Measurements from ENCODE around the gene IFNL1.

Gene IFNL1

DNA sequence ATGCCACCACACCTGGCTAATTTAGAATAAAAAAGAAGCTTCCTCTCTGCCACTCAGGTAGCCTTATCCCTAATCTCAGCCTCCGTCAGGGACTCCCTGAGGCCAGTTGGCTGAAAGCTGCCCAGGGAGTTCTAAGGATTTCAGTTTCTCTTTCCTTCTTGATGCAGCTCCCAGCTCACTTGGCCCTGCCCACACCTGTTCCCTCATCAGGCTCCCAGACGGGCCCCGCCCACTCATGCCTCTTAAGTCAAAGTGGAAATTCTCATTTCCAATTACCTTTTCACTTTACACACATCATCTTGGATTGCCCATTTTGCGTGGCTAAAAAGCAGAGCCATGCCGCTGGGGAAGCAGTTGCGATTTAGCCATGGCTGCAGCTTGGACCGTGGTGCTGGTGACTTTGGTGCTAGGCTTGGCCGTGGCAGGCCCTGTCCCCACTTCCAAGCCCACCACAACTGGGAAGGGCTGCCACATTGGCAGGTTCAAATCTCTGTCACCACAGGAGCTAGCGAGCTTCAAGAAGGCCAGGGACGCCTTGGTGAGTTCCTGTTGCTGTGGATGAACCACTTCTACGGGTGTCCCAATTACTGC is at the start of gene IFNL1:
Gene IFNL1 (plus strand): TSS at position 353 of the 591 bp plus-strand sequence. CDS start 15 bp downstream, at position 368.
- TF ChIP-seq, protein P1, sequence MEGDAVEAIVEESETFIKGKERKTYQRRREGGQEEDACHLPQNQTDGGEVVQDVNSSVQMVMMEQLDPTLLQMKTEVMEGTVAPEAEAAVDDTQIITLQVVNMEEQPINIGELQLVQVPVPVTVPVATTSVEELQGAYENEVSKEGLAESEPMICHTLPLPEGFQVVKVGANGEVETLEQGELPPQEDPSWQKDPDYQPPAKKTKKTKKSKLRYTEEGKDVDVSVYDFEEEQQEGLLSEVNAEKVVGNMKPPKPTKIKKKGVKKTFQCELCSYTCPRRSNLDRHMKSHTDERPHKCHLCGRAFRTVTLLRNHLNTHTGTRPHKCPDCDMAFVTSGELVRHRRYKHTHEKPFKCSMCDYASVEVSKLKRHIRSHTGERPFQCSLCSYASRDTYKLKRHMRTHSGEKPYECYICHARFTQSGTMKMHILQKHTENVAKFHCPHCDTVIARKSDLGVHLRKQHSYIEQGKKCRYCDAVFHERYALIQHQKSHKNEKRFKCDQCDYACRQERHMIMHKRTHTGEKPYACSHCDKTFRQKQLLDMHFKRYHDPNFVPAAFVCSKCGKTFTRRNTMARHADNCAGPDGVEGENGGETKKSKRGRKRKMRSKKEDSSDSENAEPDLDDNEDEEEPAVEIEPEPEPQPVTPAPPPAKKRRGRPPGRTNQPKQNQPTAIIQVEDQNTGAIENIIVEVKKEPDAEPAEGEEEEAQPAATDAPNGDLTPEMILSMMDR (IDR thresholded peaks at IDR 0.05; ENCODE audit: borderline replicate concordance, insufficient read depth, low read depth, low read length) = no peak
- no peak within 1 kb of the TSS for H3K4me3 ChIP-seq (ENCODE audit: low read depth, low read length)

DNA sequence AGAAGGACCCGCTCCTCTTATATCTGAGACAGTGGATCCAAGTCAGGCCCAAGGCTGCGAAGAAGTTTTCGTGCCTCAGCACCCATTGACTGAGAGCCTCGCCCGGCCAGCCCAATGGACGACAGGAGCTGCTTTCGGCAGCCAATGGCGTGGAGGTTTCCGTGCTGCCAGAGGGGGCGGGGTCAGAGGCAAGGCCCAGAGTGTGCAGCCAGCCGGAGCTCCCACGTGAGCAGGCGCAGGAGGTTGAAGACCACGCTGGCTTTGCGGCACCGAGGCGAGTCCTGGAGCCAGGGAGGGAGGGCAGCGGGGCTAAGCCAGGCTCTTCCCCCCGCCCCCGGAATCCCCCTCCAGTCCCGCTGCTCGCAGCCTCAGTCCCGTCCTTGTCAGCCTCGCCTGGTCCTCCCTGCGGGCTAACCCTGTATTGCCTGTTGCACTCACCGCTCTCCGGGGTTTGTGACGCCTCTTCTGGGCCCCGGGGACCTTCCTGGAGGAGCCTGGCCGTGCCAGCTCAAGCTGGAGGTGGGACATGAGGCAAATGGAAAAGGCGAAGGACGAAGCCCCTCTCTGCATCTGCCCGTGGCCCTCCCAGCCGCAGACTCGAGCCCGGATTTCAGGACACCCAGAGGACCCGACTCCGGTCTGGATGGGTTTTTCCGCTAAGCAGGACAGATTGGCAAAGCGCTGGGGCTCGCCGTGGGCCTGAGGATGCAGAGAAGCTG is 49.1 kb upstream of the IFNL1 start:
- TF ChIP-seq, protein P1 (IDR thresholded peaks at IDR 0.05; ENCODE audit: borderline replicate concordance, insufficient read depth, low read depth, low read length) = no peak
- H3K4me3 ChIP-seq (ENCODE audit: low read depth, low read length) = no peak overlapping the region

DNA sequence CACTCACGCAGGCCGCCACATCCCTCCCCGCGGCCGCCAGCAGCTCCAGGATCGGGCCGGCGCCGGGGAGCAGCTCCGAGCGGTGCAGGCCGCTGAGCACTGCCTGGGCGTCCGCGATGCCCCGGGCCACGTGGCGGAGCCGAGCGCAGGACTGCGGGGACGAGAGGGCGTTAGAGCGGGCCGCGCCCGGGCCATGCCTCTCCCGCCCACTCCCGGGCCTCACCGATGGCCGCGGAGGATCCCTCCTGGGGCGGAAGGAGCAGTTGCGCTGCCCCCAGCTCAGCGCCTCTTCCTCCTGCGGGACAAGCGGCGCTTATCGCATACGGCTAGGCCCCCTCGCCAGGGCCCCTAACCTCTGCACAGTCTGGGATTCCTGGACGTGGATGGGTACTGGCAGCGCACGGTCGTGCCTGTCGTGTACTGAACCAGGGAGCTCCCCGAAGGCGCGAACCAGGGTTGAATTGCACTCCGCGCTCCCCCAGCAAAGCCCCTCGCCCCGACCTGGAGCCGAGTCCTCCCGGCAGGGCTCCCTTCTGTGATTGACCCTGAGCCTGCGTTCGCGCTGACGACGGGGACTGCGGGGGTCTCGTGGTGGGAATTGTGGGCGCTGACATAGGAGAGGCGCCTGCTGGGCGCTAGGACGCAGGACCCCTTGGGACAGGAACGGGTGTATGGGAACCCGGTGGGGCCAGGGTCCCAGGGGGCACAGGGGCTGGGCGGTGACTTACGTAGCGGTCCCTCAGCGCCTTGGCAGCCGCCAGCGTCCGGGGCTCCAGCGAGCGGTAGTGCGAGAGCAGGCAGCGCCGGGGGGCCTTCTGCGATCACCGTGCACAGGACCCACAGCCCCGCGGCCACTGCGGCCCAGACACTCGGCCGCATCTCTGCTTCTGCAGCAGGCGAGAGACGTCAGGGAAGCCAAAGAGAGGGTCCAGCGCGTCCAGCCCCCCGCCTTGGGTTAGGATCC is 48.2 kb upstream of the IFNL1 start:
- no peak overlapping the region for H3K4me3 ChIP-seq (ENCODE audit: low read depth, low read length)
- TF ChIP-seq, protein P1 (IDR thresholded peaks at IDR 0.05; ENCODE audit: borderline replicate concordance, insufficient read depth, low read depth, low read length) = no peak

DNA sequence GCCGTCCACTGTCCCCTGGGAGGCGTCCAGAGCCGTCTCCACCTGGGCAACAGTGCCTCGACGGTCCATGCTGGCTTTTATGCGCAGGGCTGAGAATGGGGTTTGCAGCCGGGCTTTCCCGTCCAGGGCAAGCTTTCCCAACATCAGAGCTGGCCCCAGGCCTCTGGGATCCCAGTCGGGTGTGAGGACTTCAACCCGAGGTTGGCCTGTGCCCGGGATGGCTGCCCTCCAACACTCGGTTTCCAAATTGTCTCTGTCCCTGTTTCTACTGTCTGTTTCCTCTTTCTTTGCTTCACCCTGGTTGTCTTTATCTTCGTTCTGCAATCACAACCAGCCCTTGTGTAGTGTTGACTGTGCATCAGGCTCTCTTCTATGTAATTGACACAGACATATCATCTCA is 47.4 kb upstream of the IFNL1 start, which contains the start of gene IFNL4:
Gene IFNL4 (minus strand): TSS at position 51 of the 400 bp plus-strand sequence.
- TF ChIP-seq, protein P1 (IDR thresholded peaks at IDR 0.05; ENCODE audit: borderline replicate concordance, insufficient read depth, low read depth, low read length) = no peak
- no peak within 1 kb of the TSS for H3K4me3 ChIP-seq (ENCODE audit: low read depth, low read length)

DNA sequence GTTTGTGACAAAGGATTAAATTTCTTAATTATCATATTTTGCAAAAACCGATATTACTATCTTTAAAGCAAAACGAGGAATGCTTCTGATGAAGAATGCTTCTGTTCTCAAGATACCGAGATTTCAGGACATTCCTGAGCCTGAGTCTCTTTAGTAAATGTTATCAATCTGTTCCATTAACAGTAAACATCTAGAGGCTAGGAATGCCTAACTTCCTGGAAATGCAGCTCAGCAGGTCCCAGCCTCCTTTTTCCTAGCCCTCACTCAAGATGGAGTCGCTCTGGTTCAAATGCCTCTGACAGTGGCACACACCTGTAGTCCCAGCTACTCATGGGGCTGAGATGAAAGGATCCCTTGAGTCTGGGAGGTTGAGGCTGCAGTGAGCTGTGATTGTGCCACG is 45.1 kb upstream of the IFNL1 start:
- TF ChIP-seq, protein P1 (IDR thresholded peaks at IDR 0.05; ENCODE audit: borderline replicate concordance, insufficient read depth, low read depth, low read length) = no peak
- H3K4me3 ChIP-seq (ENCODE audit: low read depth, low read length) = no peak overlapping the region

DNA sequence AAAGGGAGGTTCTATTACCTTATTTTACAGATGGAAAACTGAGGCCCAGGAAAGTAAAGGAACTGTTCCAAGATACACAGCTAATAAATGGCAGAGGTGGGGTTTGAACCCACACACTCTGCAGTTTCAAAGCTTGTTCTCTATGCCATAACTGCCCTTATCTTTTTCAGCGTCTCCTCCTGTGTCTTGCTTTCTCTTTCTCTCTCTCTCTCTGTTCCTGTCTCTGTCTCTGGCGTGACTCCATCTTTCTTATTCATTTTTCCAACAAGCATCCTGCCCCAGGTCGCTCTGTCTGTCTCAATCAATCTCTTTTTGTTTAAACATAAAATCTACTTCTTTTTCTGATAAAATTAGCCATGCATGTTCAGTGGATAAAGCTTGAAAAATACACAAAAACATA is 44.4 kb upstream of the IFNL1 start:
- no peak overlapping the region for H3K4me3 ChIP-seq (ENCODE audit: low read depth, low read length)
- TF ChIP-seq, protein P1 (IDR thresholded peaks at IDR 0.05; ENCODE audit: borderline replicate concordance, insufficient read depth, low read depth, low read length) = no peak
